Effector memory CD4-positive, alpha-beta T cell (primary cell): ENCODE data around the gene PRPF38A.

Experiments
- DNase-seq, 3 donors: peaks; one replicate each; pipeline ENCODE4 v3.0.0-alpha.2; 2020
- H3K27ac ChIP-seq: 2 replicates; pipeline ENCODE4 v1.7.0; 2013; ENCODE audit warnings: mild to moderate bottlenecking, low read length, moderate library complexity; ENCODE audit not compliant: insufficient read depth, poor library complexity, severe bottlenecking
- H3K27me3 ChIP-seq: replicated peaks from 2 replicates; pipeline ENCODE4 v1.7.0; 2013; ENCODE audit warnings: mild to moderate bottlenecking, low read length; ENCODE audit not compliant: insufficient read depth, control insufficient read depth, poor library complexity, severe bottlenecking
- H3K36me3 ChIP-seq: 2 replicates; pipeline ENCODE4 v1.7.0; 2013; ENCODE audit warnings: mild to moderate bottlenecking, low read length, moderate library complexity; ENCODE audit not compliant: control insufficient read depth, insufficient read depth
- H3K4me1 ChIP-seq: 2 replicates; pipeline ENCODE4 v1.7.0; 2013; ENCODE audit warnings: low read length, mild to moderate bottlenecking; ENCODE audit not compliant: control insufficient read depth, insufficient read depth, poor library complexity, severe bottlenecking
- H3K4me3 ChIP-seq: 2 replicates; pipeline ENCODE4 v1.7.0; 2013; ENCODE audit warnings: low read length, low read depth, mild to moderate bottlenecking; ENCODE audit not compliant: insufficient read depth, poor library complexity, severe bottlenecking
- H3K9me3 ChIP-seq: 2 replicates; pipeline ENCODE4 v1.7.0; 2013; ENCODE audit warnings: mild to moderate bottlenecking, low read length, moderate library complexity; ENCODE audit not compliant: control insufficient read depth

Gene PRPF38A

GRCh38 chr1:52400131-52400530 is 4.3 kb upstream of the PRPF38A start:
- Histone ChIP-seq H3K9me3 (no peaks in the 10 kb centered on the region), H3K27me3 (no peaks in the 10 kb centered on the region), H3K4me3 (no peak overlapping the region), H3K27ac (no peak overlapping the region), H3K4me1 (peaks cover 3% of the 10 kb centered on the region), H3K36me3 (no peaks in the 10 kb centered on the region)
- DNase-seq: no peak

DNA sequence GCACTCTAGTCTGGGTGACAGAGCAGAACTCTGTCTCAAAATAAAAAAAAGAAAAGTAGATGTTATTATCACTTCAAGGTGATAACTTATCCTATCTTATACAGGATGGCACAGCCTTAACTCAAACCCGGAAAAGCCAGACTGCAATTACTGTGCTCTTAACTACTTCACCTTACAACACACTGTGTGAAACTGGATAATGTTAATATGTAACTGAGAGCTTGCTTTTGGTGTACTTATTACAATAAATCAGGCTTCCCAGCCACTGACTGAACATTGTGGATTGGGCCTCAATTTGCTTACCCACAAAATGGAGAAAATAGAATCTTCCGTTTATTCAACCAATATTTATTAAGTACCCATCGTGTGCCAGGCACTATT is 1.6 kb upstream of the PRPF38A start:
- DNase-seq: no peak
- Histone ChIP-seq H3K9me3 (no peaks in the 10 kb centered on the region), H3K36me3 (peaks cover 14% of the 10 kb centered on the region), H3K27me3 (no peaks in the 10 kb centered on the region), H3K4me3 (no peak overlapping the region), H3K27ac (no peak overlapping the region), H3K4me1 (peaks cover 14% of the 10 kb centered on the region)

DNA sequence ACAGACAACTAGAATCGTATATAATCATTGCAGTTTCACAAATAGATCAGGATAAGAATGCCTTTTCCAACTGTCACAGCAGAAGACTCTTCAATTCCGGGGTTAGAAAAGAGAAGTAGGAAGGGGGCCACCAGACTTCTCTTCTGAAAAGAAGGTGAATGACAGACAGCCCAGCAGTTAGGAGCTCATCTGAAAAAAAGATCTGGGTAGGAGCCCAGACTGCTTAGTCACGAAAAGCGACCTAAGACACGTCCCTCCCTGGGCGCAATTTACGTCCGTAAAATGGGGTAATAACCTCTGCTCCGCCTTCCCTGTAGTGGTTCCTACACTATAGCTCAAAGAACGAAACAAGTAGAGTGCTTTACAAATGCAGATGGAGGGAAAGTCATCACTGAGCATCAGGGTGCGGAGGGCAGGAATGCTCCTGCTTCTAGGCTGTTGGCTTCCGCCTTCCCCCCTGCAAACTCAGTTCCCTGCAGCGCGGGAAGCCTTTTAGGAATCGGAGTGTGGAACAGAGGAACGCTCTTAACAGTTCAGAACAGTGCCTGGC is 761 bp upstream of the PRPF38A start:
- Histone ChIP-seq H3K27ac (peak overlapping the region; percentile 98), H3K36me3 (peaks cover 19% of the 10 kb centered on the region), H3K9me3 (no peaks in the 10 kb centered on the region), H3K27me3 (no peaks in the 10 kb centered on the region), H3K4me3 (peak overlapping the region; percentile 92), H3K4me1 (peaks cover 14% of the 10 kb centered on the region)
- peak; percentile 21 to 44 (median 43) for DNase-seq

DNA sequence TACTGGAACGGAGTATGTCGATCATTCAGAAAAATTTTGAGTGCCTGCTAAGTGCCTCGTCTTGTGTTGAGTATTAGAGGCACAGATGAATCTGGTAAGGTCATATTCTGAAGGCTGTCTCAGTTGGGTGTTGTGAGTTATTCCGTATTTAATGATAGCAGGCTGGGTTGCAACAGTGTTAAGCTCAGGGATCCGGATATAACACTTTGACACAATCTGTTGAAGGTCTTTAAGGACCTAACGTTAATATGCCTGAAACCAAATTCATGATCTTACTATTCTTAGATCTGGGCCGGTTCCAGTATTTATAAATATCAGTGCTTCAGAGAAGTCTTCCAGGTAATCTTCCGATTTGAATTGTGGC is 555 bp downstream of the PRPF38A start:
- Histone ChIP-seq H3K27ac (peak overlapping the region; percentile 98), H3K4me1 (peaks cover 14% of the 10 kb centered on the region), H3K4me3 (peak overlapping the region; percentile 92), H3K9me3 (no peaks in the 10 kb centered on the region), H3K27me3 (no peaks in the 10 kb centered on the region), H3K36me3 (peaks cover 31% of the 10 kb centered on the region)
- no peak for DNase-seq

DNA sequence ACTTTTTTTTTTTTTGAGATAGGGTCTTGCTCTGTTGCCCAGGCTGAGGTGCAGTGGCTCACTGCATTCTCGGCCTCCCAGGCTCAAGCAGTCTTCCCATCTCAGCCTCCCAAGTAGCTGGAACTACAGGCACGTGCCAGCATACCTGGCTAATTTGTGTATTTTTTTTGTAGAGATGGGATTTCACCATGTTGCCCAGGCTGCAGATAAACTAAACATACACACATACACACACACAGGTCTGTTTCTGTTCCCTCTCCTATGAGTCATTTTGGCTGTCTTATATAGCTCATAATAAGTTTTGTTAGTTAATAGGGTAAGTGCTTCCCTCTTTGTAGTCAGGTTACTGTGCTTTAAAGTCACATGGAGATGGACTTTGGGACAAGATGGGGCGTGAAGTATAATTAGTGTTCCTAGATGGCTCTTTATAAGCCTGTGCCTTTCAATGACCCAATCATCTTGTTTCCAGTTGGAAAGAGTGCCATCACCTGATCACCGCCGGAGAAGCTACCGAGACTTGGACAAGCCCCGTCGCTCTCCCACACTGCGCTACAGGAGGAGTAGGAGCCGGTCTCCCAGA is 9.1 kb downstream of the PRPF38A start:
- H3K27ac ChIP-seq: no peak overlapping the region
- H3K27me3 ChIP-seq: no peaks in the 10 kb centered on the region
- H3K9me3 ChIP-seq: no peaks in the 10 kb centered on the region
- no peak overlapping the region for H3K4me3 ChIP-seq
- no peak for DNase-seq
- peaks cover 1% of the 10 kb centered on the region for H3K4me1 ChIP-seq
- H3K36me3 ChIP-seq: peaks cover 82% of the 10 kb centered on the region

- H3K4me3 ChIP-seq: no peak overlapping the region
- no peaks in the 10 kb centered on the region for H3K27me3 ChIP-seq
- H3K36me3 ChIP-seq: peaks cover 71% of the 10 kb centered on the region
- H3K9me3 ChIP-seq: no peaks in the 10 kb centered on the region
- DNase-seq: no peak
- peaks cover 6% of the 10 kb centered on the region for H3K4me1 ChIP-seq
- H3K27ac ChIP-seq: no peak overlapping the region
Measured at GRCh38 chr1:52414942-52415341, 10.5 kb downstream of the PRPF38A start.

DNA sequence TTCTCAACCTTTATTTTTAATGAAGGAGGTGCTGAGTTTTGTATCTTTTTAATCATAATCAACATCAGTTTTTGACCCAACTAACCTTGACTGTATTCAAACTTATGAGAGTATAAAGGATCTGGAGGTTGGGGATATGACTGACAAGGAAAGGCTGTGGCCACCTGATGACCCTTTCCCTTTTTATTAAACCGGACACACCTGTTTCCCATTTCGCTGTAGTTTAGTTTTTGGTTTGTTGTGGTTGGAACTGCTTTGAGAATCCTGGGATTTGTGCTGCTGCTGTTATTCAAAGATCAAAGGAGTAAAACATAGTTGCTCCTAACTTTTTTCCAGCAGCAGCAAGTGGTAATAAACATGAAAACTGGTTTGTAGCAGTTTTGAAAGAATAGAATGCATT is 12.4 kb downstream of the PRPF38A start:
- Histone ChIP-seq H3K9me3 (no peaks in the 10 kb centered on the region), H3K27me3 (no peaks in the 10 kb centered on the region), H3K4me3 (no peak overlapping the region), H3K4me1 (peaks cover 6% of the 10 kb centered on the region), H3K36me3 (peaks cover 56% of the 10 kb centered on the region), H3K27ac (no peak overlapping the region)
- no peak for DNase-seq

DNA sequence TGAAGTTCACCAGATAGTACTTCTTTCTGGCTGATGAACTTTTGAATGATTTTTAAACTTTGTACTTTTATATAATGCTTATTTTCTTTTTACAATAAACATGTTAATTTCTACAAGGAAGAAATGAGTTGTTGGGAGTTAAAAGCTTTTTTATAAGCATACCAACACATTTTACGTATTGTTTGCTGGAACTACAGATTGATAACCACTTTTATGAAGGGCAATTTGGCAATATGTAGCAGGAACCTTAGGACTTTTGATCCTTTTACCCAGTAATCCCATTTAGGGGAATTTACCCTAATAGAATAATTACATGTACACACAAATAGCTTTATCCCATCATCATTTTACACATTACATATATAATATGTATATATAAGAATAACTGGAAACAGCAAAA is 16.3 kb downstream of the PRPF38A start:
- Histone ChIP-seq H3K4me1 (peaks cover 25% of the 10 kb centered on the region), H3K36me3 (peaks cover 20% of the 10 kb centered on the region), H3K9me3 (no peaks in the 10 kb centered on the region), H3K27me3 (no peaks in the 10 kb centered on the region), H3K27ac (no peak overlapping the region), H3K4me3 (no peak overlapping the region)
- DNase-seq: no peak

- H3K4me3 ChIP-seq: no peak overlapping the region
- H3K36me3 ChIP-seq: peaks cover 3% of the 10 kb centered on the region
- DNase-seq: no peak
- H3K9me3 ChIP-seq: no peaks in the 10 kb centered on the region
- H3K27me3 ChIP-seq: no peaks in the 10 kb centered on the region
- peak overlapping the region; percentile 69 for H3K27ac ChIP-seq
- H3K4me1 ChIP-seq: peaks cover 28% of the 10 kb centered on the region
Measured at GRCh38 chr1:52423055-52423454, 18.7 kb downstream of the PRPF38A start.

DNA sequence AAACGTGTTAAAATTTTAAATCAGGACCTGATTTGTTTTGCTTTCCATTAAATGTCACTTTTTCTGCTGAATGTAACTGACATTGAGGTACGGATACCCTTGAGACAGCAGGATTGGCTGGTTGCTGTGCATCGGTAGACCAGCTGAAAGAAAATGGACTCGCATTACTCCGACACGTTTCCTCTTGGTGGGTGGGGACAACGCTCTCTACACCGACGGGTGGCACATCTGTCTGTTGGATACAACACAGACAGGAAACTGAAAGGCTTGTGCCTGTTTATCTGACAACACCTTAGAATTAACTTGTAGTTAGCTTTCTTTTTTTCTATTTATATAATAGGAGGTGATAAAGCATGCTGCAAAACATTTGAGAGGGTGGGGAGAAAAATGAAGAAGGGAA is 19.4 kb downstream of the PRPF38A start:
- DNase-seq: peak; percentile 54 to 65 (median 63)
- H3K27ac ChIP-seq: peak overlapping the region; percentile 69
- H3K36me3 ChIP-seq: no peaks in the 10 kb centered on the region
- no peak overlapping the region for H3K4me3 ChIP-seq
- H3K27me3 ChIP-seq: no peaks in the 10 kb centered on the region
- no peaks in the 10 kb centered on the region for H3K9me3 ChIP-seq
- H3K4me1 ChIP-seq: peaks cover 24% of the 10 kb centered on the region
